Measurements from ENCODE around the gene RUNX2.

GRCh38 chr6:45476341-45476740 lies 148.2 kb downstream of the RUNX2 start:
- TF ChIP-seq POLR2A (IDR thresholded peaks at IDR 0.05) (no peak), POLR2AphosphoS5 (IDR thresholded peaks at IDR 0.05) (no peak), EP300 (IDR thresholded peaks at IDR 0.05; ENCODE audit: low read depth) (no peak)
- TF ChIP-seq, protein P1, sequence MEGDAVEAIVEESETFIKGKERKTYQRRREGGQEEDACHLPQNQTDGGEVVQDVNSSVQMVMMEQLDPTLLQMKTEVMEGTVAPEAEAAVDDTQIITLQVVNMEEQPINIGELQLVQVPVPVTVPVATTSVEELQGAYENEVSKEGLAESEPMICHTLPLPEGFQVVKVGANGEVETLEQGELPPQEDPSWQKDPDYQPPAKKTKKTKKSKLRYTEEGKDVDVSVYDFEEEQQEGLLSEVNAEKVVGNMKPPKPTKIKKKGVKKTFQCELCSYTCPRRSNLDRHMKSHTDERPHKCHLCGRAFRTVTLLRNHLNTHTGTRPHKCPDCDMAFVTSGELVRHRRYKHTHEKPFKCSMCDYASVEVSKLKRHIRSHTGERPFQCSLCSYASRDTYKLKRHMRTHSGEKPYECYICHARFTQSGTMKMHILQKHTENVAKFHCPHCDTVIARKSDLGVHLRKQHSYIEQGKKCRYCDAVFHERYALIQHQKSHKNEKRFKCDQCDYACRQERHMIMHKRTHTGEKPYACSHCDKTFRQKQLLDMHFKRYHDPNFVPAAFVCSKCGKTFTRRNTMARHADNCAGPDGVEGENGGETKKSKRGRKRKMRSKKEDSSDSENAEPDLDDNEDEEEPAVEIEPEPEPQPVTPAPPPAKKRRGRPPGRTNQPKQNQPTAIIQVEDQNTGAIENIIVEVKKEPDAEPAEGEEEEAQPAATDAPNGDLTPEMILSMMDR (IDR thresholded peaks at IDR 0.05), result no peak
